HG03103 (cell line): ENCODE measurements around the gene SLC43A2.
"Not testable (repeated sequence)": the region's sequence is repeated elsewhere in the genome, so short reads cannot be mapped to it uniquely, and the experiment has no call there.

ENCODE experiments used
- ATAC-seq: cut with Tn5 transposase; IDR thresholded peaks from one replicate; pipeline ENCODE4 v1.9.1; 2021; ENCODE audit warnings: low read depth; ENCODE audit not compliant: unreplicated experiment

The SLC43A2 gene

GRCh38 chr17:1552932-1553331 lies 75.7 kb downstream of the SLC43A2 start:
- no peak for ATAC-seq

- no peak for ATAC-seq
Observed at GRCh38 chr17:1551741-1552140, 76.9 kb downstream of the SLC43A2 start.

GRCh38 chr17:1548032-1548431 lies 80.6 kb downstream of the SLC43A2 start:
- ATAC-seq: no peak

GRCh38 chr17:1546292-1546922 lies 82.2 kb downstream of the SLC43A2 start:
- ATAC-seq: no peak

- no peak for ATAC-seq
Observed at GRCh38 chr17:1545618-1546017, 83.0 kb downstream of the SLC43A2 start.

- no peak for ATAC-seq
Observed at GRCh38 chr17:1542316-1542715, 86.3 kb downstream of the SLC43A2 start.

- no peak for ATAC-seq
Observed at GRCh38 chr17:1541367-1541904, 87.2 kb downstream of the SLC43A2 start.

- no peak for ATAC-seq
Observed at GRCh38 chr17:1539811-1540210, 88.8 kb downstream of the SLC43A2 start.

GRCh38 chr17:1535737-1536136 lies 92.9 kb downstream of the SLC43A2 start:
- ATAC-seq: no peak

GRCh38 chr17:1533661-1534325 lies 94.8 kb downstream of the SLC43A2 start:
- ATAC-seq: no peak

GRCh38 chr17:1532836-1533602 lies 95.6 kb downstream of the SLC43A2 start:
- no peak for ATAC-seq

GRCh38 chr17:1529863-1530262 lies 98.8 kb downstream of the SLC43A2 start:
- ATAC-seq: no peak

GRCh38 chr17:1526876-1527275 lies 101.8 kb downstream of the SLC43A2 start:
- ATAC-seq: not testable (repeated sequence)

- no peak for ATAC-seq
Observed at GRCh38 chr17:1522626-1523025, 106.0 kb downstream of the SLC43A2 start.

- ATAC-seq: no peak
Observed at GRCh38 chr17:1521086-1521640, 107.5 kb downstream of the SLC43A2 start.

- ATAC-seq: no peak
Observed at GRCh38 chr17:1519678-1520077, 109.0 kb downstream of the SLC43A2 start.
